Endothelial cell of umbilical vein (primary cell): ENCODE results near the gene MLPH.

Experiments
- JUN ChIP-seq: IDR thresholded peaks from 2 replicates; pipeline ENCODE4 v1.6.1; 2011; ENCODE audit warnings: borderline replicate concordance, low read depth; ENCODE audit not compliant: insufficient read length, insufficient read depth
- TF ChIP-seq, protein P1 (sequence below), 2 donors: IDR thresholded peaks; 1 replicate in 1 of 2; 2 replicates in 1 of 2; pipeline ENCODE4 v1.5.1; 2011; ENCODE audit warnings: low read length in 2 of 2, mild to moderate bottlenecking in 2 of 2, moderate library complexity in 2 of 2, control low read depth in 1 of 2, inconsistent platforms in 1 of 2, low read depth in 1 of 2; ENCODE audit not compliant: insufficient read depth in 1 of 2; ENCODE audit errors: extremely low read depth in 1 of 2

DNA sequence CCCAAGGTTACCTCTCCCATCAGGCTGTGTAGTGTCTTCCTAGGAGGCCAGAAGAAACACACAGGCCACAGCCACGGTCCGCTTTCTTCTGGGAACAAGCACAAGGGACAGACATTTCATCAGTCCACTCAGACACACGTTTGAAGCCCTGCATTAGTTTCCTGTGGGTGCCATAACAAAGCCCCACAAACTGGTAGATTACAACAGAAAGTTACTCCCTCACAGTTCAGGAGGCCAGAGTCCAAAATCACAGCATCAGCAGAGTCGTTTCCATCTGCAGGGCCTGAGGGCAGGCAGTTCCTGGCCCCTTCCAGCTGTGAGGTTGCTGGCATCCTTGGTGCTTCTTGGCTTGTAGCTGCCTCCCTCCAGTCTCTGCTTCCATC is 70.6 kb downstream of the MLPH start:
- TF ChIP-seq, protein P1, sequence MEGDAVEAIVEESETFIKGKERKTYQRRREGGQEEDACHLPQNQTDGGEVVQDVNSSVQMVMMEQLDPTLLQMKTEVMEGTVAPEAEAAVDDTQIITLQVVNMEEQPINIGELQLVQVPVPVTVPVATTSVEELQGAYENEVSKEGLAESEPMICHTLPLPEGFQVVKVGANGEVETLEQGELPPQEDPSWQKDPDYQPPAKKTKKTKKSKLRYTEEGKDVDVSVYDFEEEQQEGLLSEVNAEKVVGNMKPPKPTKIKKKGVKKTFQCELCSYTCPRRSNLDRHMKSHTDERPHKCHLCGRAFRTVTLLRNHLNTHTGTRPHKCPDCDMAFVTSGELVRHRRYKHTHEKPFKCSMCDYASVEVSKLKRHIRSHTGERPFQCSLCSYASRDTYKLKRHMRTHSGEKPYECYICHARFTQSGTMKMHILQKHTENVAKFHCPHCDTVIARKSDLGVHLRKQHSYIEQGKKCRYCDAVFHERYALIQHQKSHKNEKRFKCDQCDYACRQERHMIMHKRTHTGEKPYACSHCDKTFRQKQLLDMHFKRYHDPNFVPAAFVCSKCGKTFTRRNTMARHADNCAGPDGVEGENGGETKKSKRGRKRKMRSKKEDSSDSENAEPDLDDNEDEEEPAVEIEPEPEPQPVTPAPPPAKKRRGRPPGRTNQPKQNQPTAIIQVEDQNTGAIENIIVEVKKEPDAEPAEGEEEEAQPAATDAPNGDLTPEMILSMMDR (IDR thresholded peaks at IDR 0.05; ENCODE audit: extremely low read depth in 1 of 2, insufficient read depth in 1 of 2, low read depth in 1 of 2, low read length in 2 of 2), result no peak
- TF ChIP-seq JUN, result no peak
